DLD1 (cell line): ENCODE data around the gene C1orf174.

ENCODE experiments used
- in situ Hi-C: cut with HindIII; loops from 2 replicates; pipeline ENCODE4 v1.10.0; 2017; ENCODE audit warnings: low sequenced_read_pairs

C1orf174 gene

GRCh38 chr1:3910857-3911845 lies 11.1 kb upstream of the C1orf174 start:
- in situ Hi-C loops = no loop called here

- in situ Hi-C loops = no loop called here
Measured at GRCh38 chr1:3910049-3910731, 10.1 kb upstream of the C1orf174 start.

GRCh38 chr1:3909615-3910014 lies 9.5 kb upstream of the C1orf174 start:
- in situ Hi-C loops = no loop called here

GRCh38 chr1:3908886-3909517 lies 8.9 kb upstream of the C1orf174 start:
- in situ Hi-C loops = no loop called here

GRCh38 chr1:3907621-3908165 lies 7.6 kb upstream of the C1orf174 start:
- in situ Hi-C loops = no loop called here

GRCh38 chr1:3907031-3907534 lies 7.0 kb upstream of the C1orf174 start:
- in situ Hi-C loops = no loop called here

GRCh38 chr1:3906672-3907020 lies 6.6 kb upstream of the C1orf174 start:
- in situ Hi-C loops = no loop called here

- in situ Hi-C loops = no loop called here
Measured at GRCh38 chr1:3905953-3906671, 6.0 kb upstream of the C1orf174 start.

- in situ Hi-C loops = no loop called here
Measured at GRCh38 chr1:3905266-3905952, 5.3 kb upstream of the C1orf174 start.

- in situ Hi-C loops = no loop called here
Measured at GRCh38 chr1:3904843-3905185, 4.7 kb upstream of the C1orf174 start.

- in situ Hi-C loops = no loop called here
Measured at GRCh38 chr1:3904006-3904842, 4.2 kb upstream of the C1orf174 start.

- in situ Hi-C loops = no loop called here
Measured at GRCh38 chr1:3903141-3904005, 3.3 kb upstream of the C1orf174 start.

GRCh38 chr1:3902571-3903091 lies 2.6 kb upstream of the C1orf174 start:
- in situ Hi-C loops = no loop called here

GRCh38 chr1:3902111-3902511 lies 2.0 kb upstream of the C1orf174 start:
- in situ Hi-C loops = no loop called here

GRCh38 chr1:3900969-3901529 lies 977 bp upstream of the C1orf174 start:
- in situ Hi-C loops = no loop called here

GRCh38 chr1:3899754-3900149 lies 320 bp downstream of the C1orf174 start:
- in situ Hi-C loops = no loop called here

- in situ Hi-C loops = no loop called here
Measured at GRCh38 chr1:3898994-3899753, 898 bp downstream of the C1orf174 start.
